Fibroblast of lung (primary cell): ENCODE data around the gene SCGB1C2. TPM values are rescaled to one million over a fixed set of nuclear protein-coding genes. Genes with fewer than 3 reads are reported as not detected.

Experiments
- DNase-seq, 2 donors: peaks; one replicate each; pipeline versions ENCODE4 v3.0.0 to v3.0.0-alpha.2; 2010; ENCODE audit warnings: low read depth in 2 of 2
- H2AFZ ChIP-seq: 2 replicates; pipeline ENCODE4 v1.5.1; 2012; ENCODE audit warnings: low read length, control low read depth, inconsistent platforms
- H3K27ac ChIP-seq: 2 replicates; pipeline ENCODE4 v1.5.1; 2011; ENCODE audit warnings: low read length, control low read depth; ENCODE audit not compliant: insufficient read depth
- H3K27me3 ChIP-seq: 2 replicates; pipeline ENCODE4 v1.5.1; 2011; ENCODE audit warnings: mild to moderate bottlenecking, low read length; ENCODE audit not compliant: control insufficient read depth, insufficient read depth
- H3K36me3 ChIP-seq: 2 replicates; pipeline ENCODE4 v1.5.1; 2011; ENCODE audit warnings: low read length; ENCODE audit not compliant: control insufficient read depth, insufficient read depth
- H3K4me1 ChIP-seq: 2 replicates; pipeline ENCODE4 v1.5.1; 2011; ENCODE audit warnings: low read length; ENCODE audit not compliant: control insufficient read depth, insufficient read depth; ENCODE audit errors: extremely low read depth
- H3K4me2 ChIP-seq: 2 replicates; pipeline ENCODE4 v1.5.1; 2011; ENCODE audit warnings: low read length, control low read depth; ENCODE audit not compliant: insufficient read depth; ENCODE audit errors: extremely low read depth
- H3K4me3 ChIP-seq, 4 experiments: fragments of 200-600 bp in 1 of 4; sonication (generic) in 1 of 4; replicated peaks in 1 of 4; 2 replicates each; pipeline ENCODE4 v1.5.1; 2011 to 2016; ENCODE audit warnings: low read length in 4 of 4, low read depth in 3 of 4, mild to moderate bottlenecking in 3 of 4, control low read depth in 2 of 4, inconsistent platforms in 1 of 4, mixed read lengths in 1 of 4; ENCODE audit not compliant: insufficient read depth in 1 of 4; ENCODE audit errors: control extremely low read depth in 1 of 4
- H3K79me2 ChIP-seq: 2 replicates; pipeline ENCODE4 v1.5.1; 2012; ENCODE audit warnings: mild to moderate bottlenecking, low read length, inconsistent platforms; ENCODE audit not compliant: control insufficient read depth, insufficient read depth
- H3K9ac ChIP-seq: 2 replicates; pipeline ENCODE4 v1.5.1; 2011; ENCODE audit warnings: mild to moderate bottlenecking, low read length, control low read depth; ENCODE audit not compliant: insufficient read depth
- H3K9me3 ChIP-seq: 2 replicates; pipeline ENCODE4 v1.5.1; 2012; ENCODE audit warnings: low read depth, low read length; ENCODE audit not compliant: control insufficient read depth, insufficient read depth
- H4K20me1 ChIP-seq: 2 replicates; pipeline ENCODE4 v1.5.1; 2011; ENCODE audit warnings: low read length; ENCODE audit not compliant: control insufficient read depth, insufficient read depth; ENCODE audit errors: extremely low read depth
- EZH2 ChIP-seq: IDR thresholded peaks from 2 replicates; pipeline ENCODE4 v1.5.1; 2012; ENCODE audit warnings: low read length, control low read depth, mild to moderate bottlenecking; ENCODE audit errors: missing control alignments
- polyA plus RNA-seq, 2 donors: library from polyadenylated mRNA; depleted of rRNA in 1 of 2; stranded (reverse) in 1 of 2; unstranded in 1 of 2; fragments of >200 nt; gene quantifications; 2 replicates each; pipeline ENCODE4 v1.2.1, GENCODE V29; 2011 to 2012; ENCODE audit warnings: missing spikeins in 1 of 2
- total RNA-seq: library from RNA; depleted of rRNA; stranded (reverse); fragments of >200 nt; gene quantifications from 2 replicates; pipeline ENCODE4 v1.2.1, GENCODE V29; 2014
- TF ChIP-seq, protein P1 (sequence below), 2 donors: IDR thresholded peaks in 1 of 2; conservative IDR thresholded peaks in 1 of 2; 1 replicate in 1 of 2; 2 replicates in 1 of 2; pipeline ENCODE4 v1.5.1; 2011 to 2012; ENCODE audit warnings: low read length in 2 of 2, control low read depth in 1 of 2, inconsistent platforms in 1 of 2, low read depth in 1 of 2, mild to moderate bottlenecking in 1 of 2

Gene SCGB1C2
- total and polyA plus RNA-seq, 2 donors (not counting 1 experiment from before 2014, with no cell fraction given) = not detected

GRCh38 chr17:152860-153420 lies 15.6 kb downstream of the SCGB1C2 start:
- H4K20me1 ChIP-seq = no peaks in the 10 kb centered on the region
- no peak overlapping the region for H3K4me3 ChIP-seq
- DNase-seq = no peak
- no peak overlapping the region for H2AFZ ChIP-seq
- H3K36me3 ChIP-seq = no peaks in the 10 kb centered on the region
- no peaks in the 10 kb centered on the region for H3K79me2 ChIP-seq
- no peak for TF ChIP-seq EZH2
- TF ChIP-seq, protein P1, sequence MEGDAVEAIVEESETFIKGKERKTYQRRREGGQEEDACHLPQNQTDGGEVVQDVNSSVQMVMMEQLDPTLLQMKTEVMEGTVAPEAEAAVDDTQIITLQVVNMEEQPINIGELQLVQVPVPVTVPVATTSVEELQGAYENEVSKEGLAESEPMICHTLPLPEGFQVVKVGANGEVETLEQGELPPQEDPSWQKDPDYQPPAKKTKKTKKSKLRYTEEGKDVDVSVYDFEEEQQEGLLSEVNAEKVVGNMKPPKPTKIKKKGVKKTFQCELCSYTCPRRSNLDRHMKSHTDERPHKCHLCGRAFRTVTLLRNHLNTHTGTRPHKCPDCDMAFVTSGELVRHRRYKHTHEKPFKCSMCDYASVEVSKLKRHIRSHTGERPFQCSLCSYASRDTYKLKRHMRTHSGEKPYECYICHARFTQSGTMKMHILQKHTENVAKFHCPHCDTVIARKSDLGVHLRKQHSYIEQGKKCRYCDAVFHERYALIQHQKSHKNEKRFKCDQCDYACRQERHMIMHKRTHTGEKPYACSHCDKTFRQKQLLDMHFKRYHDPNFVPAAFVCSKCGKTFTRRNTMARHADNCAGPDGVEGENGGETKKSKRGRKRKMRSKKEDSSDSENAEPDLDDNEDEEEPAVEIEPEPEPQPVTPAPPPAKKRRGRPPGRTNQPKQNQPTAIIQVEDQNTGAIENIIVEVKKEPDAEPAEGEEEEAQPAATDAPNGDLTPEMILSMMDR (conservative IDR thresholded peaks at IDR 0.05 in 1 of 2, IDR thresholded peaks at IDR 0.05 in 1 of 2; ENCODE audit: low read depth in 1 of 2, low read length in 2 of 2) = no peak
- H3K9ac ChIP-seq = no peak overlapping the region
- H3K27ac ChIP-seq = no peak overlapping the region
- no peak overlapping the region for H3K4me2 ChIP-seq
- H3K9me3 ChIP-seq = no peaks in the 10 kb centered on the region
- no peaks in the 10 kb centered on the region for H3K4me1 ChIP-seq
- H3K27me3 ChIP-seq = no peaks in the 10 kb centered on the region

GRCh38 chr17:153851-154250 lies 16.5 kb downstream of the SCGB1C2 start:
- Histone ChIP-seq H3K4me2 (no peak overlapping the region), H4K20me1 (no peaks in the 10 kb centered on the region), H2AFZ (no peak overlapping the region), H3K79me2 (no peaks in the 10 kb centered on the region), H3K9ac (no peak overlapping the region), H3K27me3 (no peaks in the 10 kb centered on the region), H3K9me3 (no peaks in the 10 kb centered on the region), H3K4me1 (no peaks in the 10 kb centered on the region), H3K4me3 (no peak overlapping the region), H3K36me3 (no peaks in the 10 kb centered on the region), H3K27ac (no peak overlapping the region)
- TF ChIP-seq EZH2 = no peak
- TF ChIP-seq, protein P1 (conservative IDR thresholded peaks at IDR 0.05 in 1 of 2, IDR thresholded peaks at IDR 0.05 in 1 of 2; ENCODE audit: low read depth in 1 of 2, low read length in 2 of 2) = no peak
- DNase-seq = no peak

- H2AFZ ChIP-seq = no peak overlapping the region
- H3K4me2 ChIP-seq = no peak overlapping the region
Measured at GRCh38 chr17:155576-155975, 18.2 kb downstream of the SCGB1C2 start.

More at GRCh38 chr17:155576-155975, 18.2 kb downstream of the SCGB1C2 start:
- DNase-seq = no peak
- Histone ChIP-seq H3K9ac (no peak overlapping the region), H3K36me3 (no peaks in the 10 kb centered on the region), H3K27me3 (no peaks in the 10 kb centered on the region), H3K27ac (no peak overlapping the region), H4K20me1 (no peaks in the 10 kb centered on the region), H3K79me2 (no peaks in the 10 kb centered on the region), H3K4me1 (no peaks in the 10 kb centered on the region), H3K4me3 (no peak overlapping the region), H3K9me3 (no peaks in the 10 kb centered on the region)
- TF ChIP-seq EZH2 = no peak
- TF ChIP-seq, protein P1 (conservative IDR thresholded peaks at IDR 0.05 in 1 of 2, IDR thresholded peaks at IDR 0.05 in 1 of 2; ENCODE audit: low read depth in 1 of 2, low read length in 2 of 2) = no peak
